Femur (tissue), 1 donor: ENCODE data around the gene MAOA.
"Not testable (repeated sequence)": the region's sequence is repeated elsewhere in the genome, so short reads cannot be mapped to it uniquely, and the experiment has no call there.

Experiments
- DNase-seq: peaks from one replicate; pipeline ENCODE4 v3.0.0-alpha.2; 2017

The MAOA gene

DNA sequence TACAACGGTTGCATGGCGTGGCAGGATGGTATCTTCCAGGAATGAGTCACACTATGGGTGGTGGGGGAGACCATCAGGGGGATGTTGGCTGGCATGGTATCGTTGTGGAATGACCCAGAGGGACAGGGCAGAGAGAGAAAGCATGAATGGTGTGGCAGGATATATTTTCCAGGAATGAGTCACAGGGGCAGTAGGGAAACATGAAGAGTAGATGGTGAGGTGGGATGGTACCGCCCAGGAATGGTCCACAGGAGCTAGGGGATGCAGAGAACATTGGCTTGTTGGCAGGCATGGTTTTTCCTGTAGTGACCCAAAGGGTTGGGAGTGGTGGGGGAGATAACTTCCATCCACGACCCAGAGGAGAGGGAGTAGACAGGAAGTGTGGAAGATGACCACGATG is 62.4 kb downstream of the MAOA start:
- DNase-seq: no peak

DNA sequence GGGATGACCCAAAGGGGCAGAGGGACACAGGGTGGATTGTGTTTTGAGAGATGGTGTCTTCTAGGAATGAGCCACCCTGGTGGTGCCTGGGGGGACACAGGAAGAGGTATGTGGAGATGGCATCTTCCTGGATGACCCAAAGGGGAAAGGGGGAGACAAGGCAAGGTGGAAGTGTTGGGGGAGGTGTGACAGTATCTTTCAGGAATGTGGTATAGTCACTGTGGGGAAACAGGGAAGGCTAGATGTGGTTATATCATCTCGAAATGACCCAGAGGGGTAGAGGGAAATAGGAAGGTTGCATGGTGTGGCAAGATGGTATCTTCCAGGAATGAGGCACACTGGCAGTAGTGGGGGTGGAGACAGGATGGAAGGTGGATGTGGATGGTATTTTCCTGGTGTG is 62.9 kb downstream of the MAOA start:
- DNase-seq: no peak

DNA sequence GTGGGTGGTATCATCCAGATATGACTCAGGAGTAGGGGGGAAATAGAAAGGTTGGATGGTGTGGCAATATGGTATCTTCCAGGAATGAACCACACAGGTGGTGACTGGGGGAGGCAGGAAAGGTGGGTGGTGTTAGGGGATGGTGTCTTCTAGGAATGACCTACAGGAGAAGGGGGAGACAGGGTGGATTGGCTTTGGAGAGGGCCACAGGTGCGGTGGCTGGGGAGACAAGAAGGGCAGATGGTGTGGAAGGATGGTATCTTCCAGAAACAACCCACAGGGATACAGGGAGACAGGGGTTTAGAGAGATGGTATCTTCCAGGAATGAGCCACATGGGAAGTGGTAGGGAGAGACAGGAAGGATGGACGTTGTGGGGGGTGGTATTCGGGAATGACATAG is 64.0 kb downstream of the MAOA start:
- DNase-seq: no peak

DNA sequence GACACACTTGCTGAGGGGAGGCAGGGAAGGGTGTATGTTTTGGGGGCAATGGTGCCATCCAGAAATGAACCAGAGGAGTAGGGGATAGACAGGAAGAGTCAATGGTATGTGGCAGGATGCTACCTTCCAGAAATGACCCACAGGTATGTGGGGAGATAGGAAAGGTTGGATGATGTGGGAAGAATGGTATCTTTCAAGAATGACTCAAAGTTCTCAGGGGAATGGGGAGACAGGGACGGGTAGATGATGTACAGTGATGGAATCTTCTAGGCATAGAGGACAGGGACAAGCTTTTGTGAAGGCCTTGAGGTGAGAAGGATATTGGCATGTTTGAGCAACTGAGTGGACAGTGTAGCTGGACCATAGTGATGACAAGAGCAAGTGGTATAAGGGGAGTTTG is 64.9 kb downstream of the MAOA start:
- DNase-seq: no peak

DNA sequence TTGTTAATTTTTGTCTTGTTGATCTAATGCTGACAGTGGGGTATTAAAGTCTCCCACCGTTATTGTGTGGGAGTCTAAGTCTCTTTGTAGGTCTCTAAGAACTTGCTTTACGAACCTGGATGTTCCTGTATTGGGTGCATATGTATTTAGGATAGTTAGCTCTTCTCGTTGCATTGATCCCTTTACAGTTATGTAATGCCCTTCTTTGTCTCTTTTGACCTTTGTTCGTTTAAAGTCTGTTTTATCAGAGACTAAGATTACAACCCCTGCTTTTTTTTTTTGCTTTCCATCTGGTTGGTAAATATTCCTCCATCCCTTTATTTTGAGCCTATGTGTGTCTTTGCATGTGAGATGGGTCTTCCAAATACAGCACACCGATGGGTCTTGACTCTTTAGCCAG is 69.1 kb downstream of the MAOA start:
- not testable (repeated sequence) for DNase-seq

DNA sequence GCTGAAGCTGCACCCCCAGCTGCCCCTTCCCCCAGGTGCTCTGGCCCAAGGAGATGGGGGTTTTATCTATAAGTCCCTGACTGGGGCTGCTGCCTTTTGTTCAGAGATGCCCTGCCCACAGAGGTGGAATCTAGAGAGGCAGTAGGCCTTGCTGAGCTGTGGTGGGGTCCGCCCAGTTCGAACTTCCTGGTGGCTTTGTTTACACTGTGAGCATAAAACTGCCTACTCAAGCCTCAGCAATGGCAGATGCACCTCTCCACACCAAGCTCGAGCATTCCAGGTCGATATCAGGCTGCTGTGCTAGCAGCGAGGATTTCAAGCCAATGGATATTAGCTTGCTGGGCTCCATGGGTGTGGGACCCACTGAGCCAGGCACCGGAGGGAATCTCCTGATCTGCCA is 71.2 kb downstream of the MAOA start:
- not testable (repeated sequence) for DNase-seq

DNA sequence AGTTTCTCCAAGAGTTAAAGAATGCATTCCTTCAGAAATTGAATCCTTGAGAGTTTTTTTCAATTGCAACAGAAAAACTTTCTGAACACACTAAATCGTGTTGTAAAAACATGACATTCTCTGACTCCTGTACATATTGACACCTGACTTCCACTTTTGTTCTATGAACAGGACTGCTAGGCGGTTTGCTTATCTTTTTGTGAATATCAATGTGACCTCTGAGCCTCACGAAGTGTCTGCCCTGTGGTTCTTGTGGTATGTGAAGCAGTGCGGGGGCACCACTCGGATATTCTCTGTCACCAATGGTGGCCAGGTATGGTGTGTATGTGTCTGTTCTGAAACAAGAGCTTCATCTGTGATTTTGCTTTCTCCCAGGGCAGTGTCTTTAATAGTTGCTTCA is 71.9 kb downstream of the MAOA start:
- DNase-seq: no peak

DNA sequence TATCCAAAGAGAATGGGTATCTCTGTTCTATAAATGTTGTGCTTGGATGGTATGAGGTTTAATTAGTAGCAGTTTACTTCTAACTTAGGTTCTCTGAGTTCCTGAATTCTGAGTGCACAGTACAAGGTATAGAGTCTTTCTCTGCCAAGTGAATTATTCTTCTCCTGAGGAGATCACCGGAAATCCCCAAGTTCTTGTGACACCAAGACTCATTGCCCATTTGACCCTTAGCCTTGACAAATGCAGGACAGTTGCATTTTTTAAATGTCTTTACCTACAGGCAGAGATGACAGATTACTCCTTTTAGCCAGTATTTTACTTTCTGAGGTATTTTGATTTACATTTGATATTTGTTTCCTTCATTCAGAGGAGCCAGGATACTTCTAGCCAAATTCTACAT is 72.9 kb downstream of the MAOA start:
- DNase-seq: no peak

DNA sequence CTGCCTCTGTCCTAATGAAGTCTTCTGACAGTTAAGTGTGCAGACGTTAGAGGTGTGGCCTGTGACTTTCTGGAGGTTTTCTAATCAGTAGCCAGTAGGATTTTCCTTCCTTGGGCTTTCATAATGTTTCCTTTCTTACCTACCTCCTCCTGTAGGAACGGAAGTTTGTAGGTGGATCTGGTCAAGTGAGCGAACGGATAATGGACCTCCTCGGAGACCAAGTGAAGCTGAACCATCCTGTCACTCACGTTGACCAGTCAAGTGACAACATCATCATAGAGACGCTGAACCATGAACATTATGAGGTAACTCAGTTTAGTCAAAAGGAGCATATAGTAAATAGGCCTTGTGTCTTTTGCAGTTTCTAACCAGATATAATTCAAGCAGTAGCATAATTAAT is 75.0 kb downstream of the MAOA start:
- DNase-seq: no peak

DNA sequence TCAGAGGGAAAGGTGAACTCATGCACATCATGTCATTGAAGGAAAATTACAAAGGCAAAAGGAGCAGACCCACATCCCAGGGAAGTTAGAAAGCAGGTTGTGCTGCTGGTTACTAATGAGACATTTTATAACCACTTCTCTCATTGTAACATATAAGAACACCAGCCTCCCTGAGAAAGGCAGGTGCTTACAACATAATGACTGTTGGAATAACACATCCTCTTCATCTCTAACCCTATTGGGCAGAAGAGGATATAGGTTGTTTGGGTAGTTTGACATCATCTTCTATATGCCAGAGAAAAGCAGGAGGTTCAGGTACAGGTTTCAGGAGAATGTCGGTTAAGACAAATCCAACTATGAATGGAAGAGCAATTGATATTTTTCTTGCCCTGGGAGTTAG is 77.6 kb downstream of the MAOA start:
- DNase-seq: no peak

DNA sequence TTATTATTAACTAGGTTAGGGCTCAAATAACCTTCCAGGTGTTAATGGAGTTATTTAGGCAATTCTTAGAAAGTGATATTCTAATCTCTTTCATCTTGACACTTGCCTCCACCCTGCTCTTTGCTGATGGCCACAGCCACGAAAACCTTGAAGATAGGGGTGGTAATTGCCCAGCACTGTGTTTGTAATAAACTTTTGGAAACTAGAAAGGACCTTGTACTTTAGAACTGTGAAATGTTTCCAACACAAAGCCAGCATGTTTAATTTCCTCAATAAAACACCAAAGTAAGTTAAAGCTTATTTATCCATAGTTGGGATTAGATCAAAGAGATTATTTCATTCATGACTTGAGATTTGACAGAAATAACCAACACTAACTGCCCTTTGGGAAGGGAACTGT is 78.3 kb downstream of the MAOA start:
- no peak for DNase-seq

DNA sequence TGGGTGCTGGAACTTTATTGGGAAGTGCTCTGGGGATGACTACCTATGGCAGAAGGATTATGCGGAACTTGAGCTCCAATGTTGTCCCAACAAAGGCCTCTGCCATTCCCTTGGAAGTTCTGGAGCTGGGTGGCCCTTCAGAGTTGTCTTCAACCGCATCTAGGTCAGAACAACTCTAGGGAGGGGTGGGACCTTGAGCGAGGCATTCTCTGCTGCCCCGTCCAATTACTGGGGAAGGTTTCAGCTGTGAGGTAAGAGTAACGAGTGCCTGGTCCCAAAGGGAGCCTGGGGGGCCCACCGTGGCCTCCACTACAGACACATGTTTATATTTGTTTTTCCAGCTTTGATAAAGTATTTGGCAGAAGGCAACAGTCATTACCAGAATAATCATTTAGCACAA is 79.4 kb downstream of the MAOA start:
- DNase-seq: no peak

DNA sequence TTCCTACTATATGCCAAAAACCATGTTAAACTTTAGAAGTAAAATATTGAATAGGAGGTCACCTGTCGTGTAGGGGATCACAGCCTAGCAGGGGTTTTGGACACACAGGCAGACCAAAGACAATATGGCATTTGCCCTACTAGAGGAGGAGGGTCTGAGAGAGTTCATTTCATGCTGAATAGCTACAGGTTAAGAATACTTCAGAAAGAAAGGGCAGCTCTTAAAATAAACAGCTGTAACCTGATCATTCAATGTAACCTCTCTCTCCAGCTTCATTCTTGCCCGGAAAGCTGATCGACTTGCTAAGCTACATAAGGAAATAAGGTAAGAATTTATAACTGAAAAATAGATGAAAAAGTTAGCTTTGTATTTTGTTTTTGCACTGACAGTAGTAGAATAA is 79.9 kb downstream of the MAOA start:
- no peak for DNase-seq

DNA sequence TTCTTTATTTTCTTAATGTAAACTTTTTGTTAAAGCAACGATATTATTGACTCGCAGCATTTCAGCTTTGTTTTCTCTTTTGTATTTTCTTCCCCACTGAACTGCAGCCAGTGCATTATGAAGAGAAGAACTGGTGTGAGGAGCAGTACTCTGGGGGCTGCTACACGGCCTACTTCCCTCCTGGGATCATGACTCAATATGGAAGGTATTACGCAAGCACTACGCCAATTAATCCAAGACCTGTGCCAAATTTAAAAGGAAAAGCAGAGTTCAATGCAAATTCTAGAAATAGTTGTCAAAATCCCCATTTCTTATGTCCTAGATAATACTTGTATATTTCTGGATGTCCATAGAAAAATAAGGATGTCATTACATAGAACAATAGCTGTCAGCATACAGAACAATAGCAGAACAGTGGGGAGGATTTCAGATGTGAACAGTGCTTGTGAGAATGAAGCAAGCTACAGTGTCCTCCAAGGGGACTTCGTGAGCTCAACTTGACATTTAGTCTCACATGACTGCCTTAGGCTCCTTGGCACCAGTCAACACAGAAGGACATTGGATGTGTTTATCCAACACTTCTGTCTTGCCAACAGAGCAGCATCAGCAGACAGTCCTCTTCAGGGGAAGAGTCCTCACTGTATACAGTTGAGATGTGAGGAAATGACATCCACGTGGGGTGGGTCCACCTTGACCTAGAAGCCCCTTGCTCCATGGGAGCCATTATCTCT is 85.9 kb downstream of the MAOA start:
- DNase-seq: no peak

DNA sequence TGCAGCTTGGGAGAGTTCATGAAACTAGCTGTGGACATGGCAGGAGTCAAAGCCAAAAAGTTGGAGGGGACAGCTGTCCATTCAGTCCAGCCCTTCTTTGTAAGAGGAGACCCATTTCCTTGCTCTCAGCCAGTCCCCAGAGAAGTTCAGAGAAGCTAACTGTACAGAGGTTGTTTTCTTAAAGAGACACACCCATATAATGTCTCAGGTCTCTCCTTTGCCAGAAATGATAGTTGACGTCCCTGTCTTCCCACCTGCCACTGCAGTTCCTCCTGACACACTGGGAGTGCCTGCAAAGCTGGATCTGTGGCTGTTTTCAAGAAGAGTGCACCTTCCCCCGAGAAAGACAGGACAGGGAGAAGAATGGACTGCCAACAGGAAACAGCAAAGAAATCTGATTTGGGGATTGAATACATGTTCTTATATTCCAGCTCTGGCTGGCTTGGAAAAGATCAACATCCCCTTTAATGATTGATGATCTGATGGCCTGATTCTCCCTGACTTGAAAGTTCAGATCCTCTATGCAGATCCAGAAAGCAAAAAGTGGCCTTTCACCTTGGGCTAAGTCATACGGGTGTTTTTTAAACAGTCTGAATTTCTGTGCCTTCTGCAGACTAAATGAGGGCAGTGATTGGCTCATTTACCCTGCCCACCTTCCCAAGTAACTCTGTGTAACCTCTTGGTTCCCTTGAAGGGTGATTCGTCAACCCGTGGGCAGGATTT is 87.2 kb downstream of the MAOA start:
- no peak for DNase-seq

DNA sequence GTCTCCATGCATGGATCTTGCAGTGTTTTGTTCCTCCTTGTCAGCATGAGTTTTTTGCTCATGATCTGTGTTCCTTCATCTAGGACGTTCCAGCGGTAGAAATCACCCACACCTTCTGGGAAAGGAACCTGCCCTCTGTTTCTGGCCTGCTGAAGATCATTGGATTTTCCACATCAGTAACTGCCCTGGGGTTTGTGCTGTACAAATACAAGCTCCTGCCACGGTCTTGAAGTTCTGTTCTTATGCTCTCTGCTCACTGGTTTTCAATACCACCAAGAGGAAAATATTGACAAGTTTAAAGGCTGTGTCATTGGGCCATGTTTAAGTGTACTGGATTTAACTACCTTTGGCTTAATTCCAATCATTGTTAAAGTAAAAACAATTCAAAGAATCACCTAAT is 88.2 kb downstream of the MAOA start:
- DNase-seq: no peak

DNA sequence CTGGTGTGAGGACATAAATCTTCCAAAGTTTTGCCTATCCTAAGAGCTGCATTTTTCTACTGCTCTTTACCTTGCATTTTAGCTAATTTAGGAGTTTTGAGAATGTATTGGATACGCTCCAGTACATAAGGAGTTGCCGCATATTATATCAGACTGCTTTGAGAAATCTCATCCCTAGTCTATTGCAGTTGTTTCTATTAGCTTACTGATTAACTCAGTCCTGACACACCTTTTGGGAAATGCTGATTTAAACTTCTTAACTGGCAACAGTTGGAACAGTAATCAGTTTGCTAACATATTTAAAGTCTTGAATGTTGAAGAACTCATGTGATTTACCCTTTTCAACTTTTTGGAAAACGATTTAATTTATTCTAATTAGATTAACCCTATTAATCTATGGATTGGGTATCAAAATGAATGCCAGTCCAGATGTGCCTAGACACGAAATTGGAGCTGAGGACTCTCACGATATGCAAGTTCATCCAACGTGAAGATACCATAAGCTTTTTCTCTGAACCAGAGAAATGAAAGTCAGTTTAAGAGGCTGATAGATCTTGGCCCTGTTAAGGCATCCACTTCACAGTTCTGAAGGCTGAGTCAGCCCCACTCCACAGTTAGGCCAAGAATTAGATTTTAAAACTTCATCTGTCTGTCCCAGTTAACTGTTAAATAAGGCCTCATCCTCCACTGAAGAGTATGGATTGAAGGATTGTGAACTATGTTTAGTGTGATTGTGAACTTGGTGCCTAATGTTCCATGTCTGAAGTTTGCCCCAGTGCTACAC is 90.0 kb downstream of the MAOA start:
- DNase-seq: no peak

DNA sequence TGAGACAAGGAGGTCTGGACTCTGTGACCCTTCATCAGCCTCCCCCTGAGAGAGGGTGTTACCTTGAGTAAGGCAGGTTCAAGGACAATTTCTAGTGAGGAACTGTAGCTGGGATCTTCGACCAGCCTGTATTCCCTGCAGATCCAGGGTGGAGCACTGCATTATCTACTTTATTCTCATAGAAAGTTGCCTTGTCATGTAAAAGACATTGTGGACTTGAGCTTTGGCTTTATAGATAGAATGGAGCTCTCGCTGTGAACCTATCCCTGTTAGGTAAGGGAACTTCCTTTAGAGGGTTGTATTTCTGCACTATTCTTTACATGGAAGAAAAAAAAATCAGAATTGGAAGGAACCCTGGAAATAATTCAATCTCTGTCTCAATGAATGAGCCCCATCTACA is 91.4 kb downstream of the MAOA start:
- no peak for DNase-seq

DNA sequence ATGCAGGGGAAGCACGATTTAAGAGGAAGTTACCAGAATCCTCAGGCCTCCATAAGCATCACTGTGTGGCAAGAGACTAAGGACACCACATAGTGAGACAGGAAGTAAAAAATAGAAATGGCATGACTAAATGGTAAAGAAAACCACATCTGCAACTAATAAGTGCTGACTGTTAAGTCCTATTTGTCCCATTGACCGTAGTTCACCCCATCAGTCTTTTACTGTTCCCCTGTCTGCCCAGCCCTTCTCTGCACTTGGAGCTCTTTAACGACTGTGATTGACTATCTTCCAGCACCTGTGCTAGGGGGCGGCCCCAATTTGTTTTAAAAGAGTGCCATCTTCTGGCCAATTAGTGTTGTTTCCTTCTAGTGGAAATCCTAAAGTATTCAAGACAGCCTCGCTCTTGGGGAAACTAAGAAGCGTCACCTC is 94.2 kb downstream of the MAOA start:
- DNase-seq: peak; percentile 46

DNA sequence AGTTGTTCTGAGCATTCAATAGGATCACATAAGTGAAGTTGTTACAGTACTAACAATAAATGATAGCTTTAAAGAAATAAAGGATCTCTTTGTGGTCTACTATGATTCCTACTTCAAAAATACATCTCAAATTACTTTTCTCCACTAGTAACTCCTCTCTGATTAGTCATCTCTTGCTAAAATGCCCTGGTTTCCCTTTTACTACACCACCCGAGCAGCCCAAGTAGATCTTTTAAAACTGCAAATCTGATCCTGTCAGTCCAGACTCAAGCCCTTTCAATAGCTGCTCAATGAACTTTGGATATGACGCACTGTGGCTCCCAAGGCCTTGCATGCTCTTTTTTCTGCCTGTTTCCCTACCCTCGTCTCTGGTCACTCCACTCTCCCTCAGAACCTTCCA is 97.5 kb downstream of the MAOA start:
- no peak for DNase-seq

DNA sequence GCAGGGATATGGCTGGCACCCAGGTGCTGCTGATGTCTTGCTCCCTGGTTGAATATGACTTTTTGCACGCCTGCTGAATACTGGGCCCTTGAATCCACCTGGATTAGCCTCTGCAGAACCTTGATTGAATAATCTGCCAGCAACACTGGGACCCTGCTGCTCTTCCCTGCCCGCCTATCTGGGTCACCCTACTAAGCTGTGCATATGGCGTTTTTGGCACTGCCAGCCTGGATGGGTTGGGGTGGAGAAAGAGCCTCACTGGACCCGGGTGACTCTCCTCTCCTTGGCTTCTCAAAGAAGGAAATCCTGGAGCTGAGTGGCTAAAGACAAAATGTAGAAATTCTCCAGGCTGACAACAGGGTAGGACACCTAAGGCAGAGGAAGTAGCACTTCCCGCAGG is 100.0 kb downstream of the MAOA start:
- DNase-seq: no peak

DNA sequence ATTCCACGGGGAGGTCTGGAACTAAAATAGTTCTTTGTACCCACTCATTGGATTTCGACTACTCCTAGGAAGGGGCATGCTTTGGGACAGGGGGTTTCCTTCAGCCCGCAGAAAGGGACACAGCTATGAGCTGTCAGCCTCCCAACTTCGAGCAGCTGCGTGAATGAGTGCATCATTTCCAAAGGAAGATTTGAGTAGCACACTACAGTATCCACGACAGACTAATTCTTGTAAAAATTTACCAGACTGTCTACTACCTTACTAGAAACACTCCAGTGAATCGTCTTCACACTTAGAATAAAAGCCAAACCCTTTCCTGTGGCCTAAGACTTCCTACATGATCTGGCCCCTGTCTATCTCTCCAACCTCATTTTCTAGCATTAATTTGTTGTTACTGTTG is 101.9 kb downstream of the MAOA start:
- no peak for DNase-seq

DNA sequence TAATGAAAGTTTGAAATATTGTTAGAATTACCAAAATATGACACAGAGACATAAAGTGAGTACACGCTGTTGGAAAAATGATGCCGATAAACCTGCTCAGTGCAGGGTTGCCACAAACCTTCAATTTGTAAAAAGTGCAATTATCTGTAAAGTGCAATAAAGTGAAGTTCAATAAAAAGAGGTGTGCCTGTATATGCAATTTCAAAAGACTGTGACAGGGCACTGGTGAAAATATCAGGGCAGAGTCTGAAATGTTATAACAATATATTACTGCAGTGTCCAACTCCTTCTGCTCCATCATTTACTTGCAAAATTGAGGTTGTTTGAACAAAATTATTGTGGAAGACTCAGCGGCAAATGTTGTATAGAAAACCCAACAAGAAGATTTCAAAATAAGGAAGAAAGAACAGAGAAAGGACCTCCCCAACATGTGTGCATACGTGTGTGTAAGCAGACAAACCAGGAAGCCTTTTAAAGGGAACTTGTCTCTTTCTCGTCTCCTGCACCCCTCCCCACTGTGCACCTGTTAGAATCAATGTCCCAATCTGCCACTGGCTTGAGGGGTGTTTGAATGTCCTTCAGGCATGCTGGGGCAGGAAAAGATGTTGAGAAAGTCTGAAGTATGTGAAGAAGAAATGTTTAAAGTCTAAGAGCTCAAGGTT is 130.0 kb downstream of the MAOA start:
- no peak for DNase-seq
